Measurements from ENCODE around the gene MYO15A.

Gene MYO15A

GRCh38 chr17:18184143-18185031 lies 75.8 kb downstream of the MYO15A start:
- H3K27me3 ChIP-seq (ENCODE audit: control insufficient read depth in 2 of 2, insufficient read depth in 2 of 2, low read length in 2 of 2): no peaks in the 10 kb centered on the region
- peaks cover 48 to 52% of the 10 kb centered on the region in 2 donors for H3K4me1 ChIP-seq (ENCODE audit: control insufficient read depth in 2 of 2, insufficient read depth in 2 of 2, low read length in 2 of 2)
- H3K27ac ChIP-seq (ENCODE audit: low read depth in 2 of 2, low read length in 2 of 2): peak overlapping the region; percentile 98
- no peaks in the 10 kb centered on the region for H3K9me3 ChIP-seq (ENCODE audit: control insufficient read depth in 2 of 2, low read length in 2 of 2)
- peak overlapping the region; percentile 87 to 89 for H3K9ac ChIP-seq (ENCODE audit: low read depth in 1 of 2, low read length in 2 of 2)
- peak overlapping the region; percentile 89 for H3K4me3 ChIP-seq (ENCODE audit: low read length in 2 of 2)
- peaks cover 5 to 8% of the 10 kb centered on the region in 2 donors for H3K36me3 ChIP-seq (ENCODE audit: control insufficient read depth in 2 of 2, insufficient read depth in 2 of 2, low read length in 2 of 2)

DNA sequence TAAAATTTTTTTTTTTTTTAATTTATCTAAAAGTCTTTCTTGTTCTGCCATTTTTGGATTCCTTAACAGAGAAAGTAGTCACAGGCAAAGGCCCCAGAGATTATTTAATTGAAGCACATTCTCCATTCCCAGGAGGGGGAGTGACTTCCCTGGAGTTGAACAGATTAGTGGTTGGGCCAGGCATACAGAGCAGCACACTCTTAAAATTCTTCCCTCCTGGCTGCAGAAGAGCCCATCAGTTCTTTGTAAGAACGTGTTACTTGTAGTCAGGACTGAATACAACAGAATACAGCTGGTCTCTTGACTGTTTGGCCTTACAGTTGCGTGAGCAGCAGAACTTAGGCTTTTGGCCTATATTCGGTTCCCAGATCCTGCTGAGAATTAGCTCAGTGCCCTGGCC lies 76.8 kb downstream of the MYO15A start:
- Histone ChIP-seq H3K27me3 (ENCODE audit: control insufficient read depth in 2 of 2, insufficient read depth in 2 of 2, low read length in 2 of 2) (no peaks in the 10 kb centered on the region), H3K9ac (ENCODE audit: low read depth in 1 of 2, low read length in 2 of 2) (peak overlapping the region; percentile 87 to 89), H3K4me3 (ENCODE audit: low read length in 2 of 2) (peak overlapping the region; percentile 89), H3K9me3 (ENCODE audit: control insufficient read depth in 2 of 2, low read length in 2 of 2) (no peaks in the 10 kb centered on the region), H3K4me1 (ENCODE audit: control insufficient read depth in 2 of 2, insufficient read depth in 2 of 2, low read length in 2 of 2) (peaks cover 48 to 52% of the 10 kb centered on the region in 2 donors), H3K27ac (ENCODE audit: low read depth in 2 of 2, low read length in 2 of 2) (no peak overlapping the region), H3K36me3 (ENCODE audit: control insufficient read depth in 2 of 2, insufficient read depth in 2 of 2, low read length in 2 of 2) (peaks cover 5 to 11% of the 10 kb centered on the region in 2 donors)

DNA sequence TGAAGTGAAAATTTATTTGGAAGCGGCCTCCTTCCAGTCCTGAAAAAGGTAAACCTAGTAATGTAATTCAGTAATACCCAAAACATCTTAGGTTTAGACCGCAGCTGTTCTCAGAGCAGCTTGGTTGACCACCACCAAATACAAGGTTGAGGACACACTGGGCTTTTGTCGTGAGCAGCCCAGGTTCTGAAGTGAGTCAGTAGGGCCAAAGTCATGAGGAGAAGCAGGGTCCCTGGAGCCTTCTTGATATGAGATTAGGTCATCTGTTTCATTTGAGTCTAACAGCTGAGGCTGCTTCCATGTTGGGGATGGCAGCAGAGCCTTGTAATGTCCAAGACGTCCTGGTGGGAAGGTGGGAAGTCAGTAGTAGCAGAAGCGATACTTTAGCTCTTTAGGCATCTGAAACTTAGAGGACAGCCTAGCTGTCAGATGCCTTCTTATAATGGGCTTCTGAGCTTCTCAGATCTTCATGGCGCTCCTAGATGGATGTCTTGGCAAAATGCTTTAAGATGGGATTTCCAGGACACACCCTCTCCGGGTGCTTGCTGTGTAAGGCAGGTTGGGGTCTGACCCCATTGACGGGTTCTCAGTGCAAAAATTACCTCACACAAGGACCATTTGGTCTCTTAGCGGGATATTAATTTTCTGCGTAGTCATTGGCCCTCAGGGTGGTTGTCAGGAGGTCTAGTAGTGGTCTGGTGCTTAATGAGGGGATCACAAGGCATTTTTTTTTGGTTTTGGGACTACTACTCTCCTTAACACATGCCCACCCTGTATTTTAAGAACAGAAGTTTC lies 77.5 kb downstream of the MYO15A start:
- H3K4me1 ChIP-seq (ENCODE audit: control insufficient read depth in 2 of 2, insufficient read depth in 2 of 2, low read length in 2 of 2): peaks cover 54 to 57% of the 10 kb centered on the region in 2 donors
- no peaks in the 10 kb centered on the region for H3K27me3 ChIP-seq (ENCODE audit: control insufficient read depth in 2 of 2, insufficient read depth in 2 of 2, low read length in 2 of 2)
- peaks cover 5 to 11% of the 10 kb centered on the region in 2 donors for H3K36me3 ChIP-seq (ENCODE audit: control insufficient read depth in 2 of 2, insufficient read depth in 2 of 2, low read length in 2 of 2)
- peak overlapping the region; percentile 87 to 89 for H3K9ac ChIP-seq (ENCODE audit: low read depth in 1 of 2, low read length in 2 of 2)
- H3K9me3 ChIP-seq (ENCODE audit: control insufficient read depth in 2 of 2, low read length in 2 of 2): no peaks in the 10 kb centered on the region
- peak overlapping the region; percentile 89 for H3K4me3 ChIP-seq (ENCODE audit: low read length in 2 of 2)
- H3K27ac ChIP-seq (ENCODE audit: low read depth in 2 of 2, low read length in 2 of 2): no peak overlapping the region

DNA sequence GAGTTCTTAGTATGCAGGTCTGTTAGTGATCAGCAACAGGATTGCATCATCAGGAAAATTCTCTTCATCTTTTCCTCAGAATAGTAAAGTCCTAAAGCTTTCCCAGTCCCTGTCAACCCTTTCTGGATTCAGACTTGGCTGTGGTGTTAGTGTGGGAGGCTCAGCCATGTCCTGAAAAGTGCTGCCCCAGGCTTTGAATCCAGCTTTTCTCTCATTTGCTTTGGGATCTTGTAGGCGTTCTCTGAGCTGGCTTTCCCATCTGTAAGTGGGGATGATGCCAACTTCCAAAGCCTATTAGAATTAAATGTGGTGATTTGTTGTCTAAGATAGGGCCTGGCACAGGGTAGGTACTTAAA lies 78.0 kb downstream of the MYO15A start:
- peaks cover 5 to 14% of the 10 kb centered on the region in 2 donors for H3K36me3 ChIP-seq (ENCODE audit: control insufficient read depth in 2 of 2, insufficient read depth in 2 of 2, low read length in 2 of 2)
- H3K4me3 ChIP-seq (ENCODE audit: low read length in 2 of 2): peak overlapping the region; percentile 42 to 89
- peaks cover 51 to 56% of the 10 kb centered on the region in 2 donors for H3K4me1 ChIP-seq (ENCODE audit: control insufficient read depth in 2 of 2, insufficient read depth in 2 of 2, low read length in 2 of 2)
- no peaks in the 10 kb centered on the region for H3K27me3 ChIP-seq (ENCODE audit: control insufficient read depth in 2 of 2, insufficient read depth in 2 of 2, low read length in 2 of 2)
- H3K9me3 ChIP-seq (ENCODE audit: control insufficient read depth in 2 of 2, low read length in 2 of 2): no peaks in the 10 kb centered on the region
- H3K9ac ChIP-seq (ENCODE audit: low read depth in 1 of 2, low read length in 2 of 2): peak overlapping the region in 1 of 2 donors; percentile 7
- no peak overlapping the region for H3K27ac ChIP-seq (ENCODE audit: low read depth in 2 of 2, low read length in 2 of 2)

GRCh38 chr17:18187226-18187625 lies 78.7 kb downstream of the MYO15A start:
- peak overlapping the region in 1 of 2 donors; percentile 15 for H3K9ac ChIP-seq (ENCODE audit: low read depth in 1 of 2, low read length in 2 of 2)
- peak overlapping the region; percentile 42 to 89 for H3K4me3 ChIP-seq (ENCODE audit: low read length in 2 of 2)
- no peaks in the 10 kb centered on the region for H3K9me3 ChIP-seq (ENCODE audit: control insufficient read depth in 2 of 2, low read length in 2 of 2)
- H3K36me3 ChIP-seq (ENCODE audit: control insufficient read depth in 2 of 2, insufficient read depth in 2 of 2, low read length in 2 of 2): peaks cover 5 to 14% of the 10 kb centered on the region in 2 donors
- no peak overlapping the region for H3K27ac ChIP-seq (ENCODE audit: low read depth in 2 of 2, low read length in 2 of 2)
- H3K27me3 ChIP-seq (ENCODE audit: control insufficient read depth in 2 of 2, insufficient read depth in 2 of 2, low read length in 2 of 2): no peaks in the 10 kb centered on the region
- peaks cover 47 to 50% of the 10 kb centered on the region in 2 donors for H3K4me1 ChIP-seq (ENCODE audit: control insufficient read depth in 2 of 2, insufficient read depth in 2 of 2, low read length in 2 of 2)

DNA sequence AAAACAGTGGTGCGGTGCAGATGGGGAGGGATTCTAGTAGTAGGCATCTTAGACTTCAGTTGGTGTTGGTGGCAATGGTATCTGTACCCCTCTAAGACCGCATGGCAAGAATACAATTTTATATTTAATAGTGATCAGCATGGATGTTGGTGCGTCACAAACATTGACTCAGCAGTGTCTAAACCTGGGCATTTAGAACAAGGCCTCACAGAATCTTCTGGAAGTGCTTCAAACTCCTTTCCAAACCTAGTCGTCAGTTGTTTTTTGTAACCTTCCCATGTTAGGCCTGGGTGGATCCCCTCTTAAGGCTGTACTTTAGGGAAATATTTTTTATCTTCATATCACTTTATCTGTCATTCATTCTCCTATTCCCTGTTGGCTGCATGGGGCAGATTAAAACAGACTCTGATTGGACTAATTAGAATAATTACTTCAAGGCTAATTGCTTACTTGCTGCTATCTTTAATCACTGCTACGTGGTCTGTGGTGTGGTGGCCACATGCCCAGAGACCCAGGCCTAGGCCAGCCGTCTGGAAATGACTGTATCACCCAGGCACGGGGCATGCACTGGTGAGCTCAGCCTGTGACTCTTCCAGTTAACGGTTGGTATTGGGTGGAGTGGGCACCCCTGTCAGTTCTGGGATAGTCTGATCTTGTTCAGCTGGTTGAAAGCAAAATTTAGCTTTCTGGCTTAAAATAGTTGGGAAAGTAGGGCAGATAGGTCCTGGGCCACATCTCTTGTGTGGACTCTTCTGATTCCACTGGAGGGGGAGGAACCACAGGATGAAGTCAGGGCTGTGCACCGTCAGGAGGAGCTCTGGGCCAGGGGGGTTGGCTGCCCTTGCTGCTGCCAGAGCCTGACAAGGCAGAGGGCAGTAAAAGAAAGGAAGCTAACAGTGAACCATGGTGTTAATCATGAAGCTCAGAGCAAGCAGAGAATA lies 79.5 kb downstream of the MYO15A start:
- Histone ChIP-seq H3K4me1 (ENCODE audit: control insufficient read depth in 2 of 2, insufficient read depth in 2 of 2, low read length in 2 of 2) (peaks cover 44 to 47% of the 10 kb centered on the region in 2 donors), H3K9me3 (ENCODE audit: control insufficient read depth in 2 of 2, low read length in 2 of 2) (no peaks in the 10 kb centered on the region), H3K27me3 (ENCODE audit: control insufficient read depth in 2 of 2, insufficient read depth in 2 of 2, low read length in 2 of 2) (no peaks in the 10 kb centered on the region), H3K27ac (ENCODE audit: low read depth in 2 of 2, low read length in 2 of 2) (peak overlapping the region in 1 of 2 donors; percentile 27), H3K36me3 (ENCODE audit: control insufficient read depth in 2 of 2, insufficient read depth in 2 of 2, low read length in 2 of 2) (peaks cover 5 to 14% of the 10 kb centered on the region in 2 donors), H3K4me3 (ENCODE audit: low read length in 2 of 2) (peak overlapping the region; percentile 42 to 89), H3K9ac (ENCODE audit: low read depth in 1 of 2, low read length in 2 of 2) (peak overlapping the region in 1 of 2 donors; percentile 15)

DNA sequence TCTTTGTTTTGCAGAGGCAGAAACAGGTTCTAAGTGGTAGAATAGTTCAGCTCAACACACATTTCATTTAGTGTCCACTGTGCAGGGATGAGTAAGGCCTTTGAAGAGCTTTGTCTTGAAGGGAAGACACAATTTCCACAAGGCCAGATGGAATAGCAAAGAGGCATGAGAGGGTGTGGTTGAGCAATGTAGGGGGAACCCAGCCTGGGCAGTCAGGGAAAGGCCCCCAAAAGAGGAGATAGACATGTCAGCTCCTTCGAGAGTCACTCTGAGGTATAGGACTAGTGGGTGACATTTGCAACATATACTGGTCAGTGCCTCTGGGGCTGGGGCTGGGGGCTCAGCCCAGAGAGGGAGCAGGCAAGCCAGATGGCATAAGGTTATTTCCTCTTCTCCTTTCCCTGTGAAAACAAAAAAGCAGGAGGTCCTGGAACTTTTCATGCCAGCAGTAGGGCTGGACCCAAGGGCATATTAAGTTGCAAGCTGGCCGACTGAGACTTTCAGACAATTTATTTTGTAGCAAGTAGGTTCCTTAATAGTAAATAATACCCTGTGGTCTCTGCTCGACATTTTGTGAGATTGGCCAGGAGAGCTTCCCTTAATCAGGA lies 82.2 kb downstream of the MYO15A start:
- no peaks in the 10 kb centered on the region for H3K9me3 ChIP-seq (ENCODE audit: control insufficient read depth in 2 of 2, low read length in 2 of 2)
- no peak overlapping the region for H3K4me3 ChIP-seq (ENCODE audit: low read length in 2 of 2)
- H3K27ac ChIP-seq (ENCODE audit: low read depth in 2 of 2, low read length in 2 of 2): no peak overlapping the region
- H3K36me3 ChIP-seq (ENCODE audit: control insufficient read depth in 2 of 2, insufficient read depth in 2 of 2, low read length in 2 of 2): peaks cover 17 to 30% of the 10 kb centered on the region in 2 donors
- H3K4me1 ChIP-seq (ENCODE audit: control insufficient read depth in 2 of 2, insufficient read depth in 2 of 2, low read length in 2 of 2): peaks cover 36 to 37% of the 10 kb centered on the region in 2 donors
- H3K27me3 ChIP-seq (ENCODE audit: control insufficient read depth in 2 of 2, insufficient read depth in 2 of 2, low read length in 2 of 2): no peaks in the 10 kb centered on the region
- no peak overlapping the region for H3K9ac ChIP-seq (ENCODE audit: low read depth in 1 of 2, low read length in 2 of 2)

DNA sequence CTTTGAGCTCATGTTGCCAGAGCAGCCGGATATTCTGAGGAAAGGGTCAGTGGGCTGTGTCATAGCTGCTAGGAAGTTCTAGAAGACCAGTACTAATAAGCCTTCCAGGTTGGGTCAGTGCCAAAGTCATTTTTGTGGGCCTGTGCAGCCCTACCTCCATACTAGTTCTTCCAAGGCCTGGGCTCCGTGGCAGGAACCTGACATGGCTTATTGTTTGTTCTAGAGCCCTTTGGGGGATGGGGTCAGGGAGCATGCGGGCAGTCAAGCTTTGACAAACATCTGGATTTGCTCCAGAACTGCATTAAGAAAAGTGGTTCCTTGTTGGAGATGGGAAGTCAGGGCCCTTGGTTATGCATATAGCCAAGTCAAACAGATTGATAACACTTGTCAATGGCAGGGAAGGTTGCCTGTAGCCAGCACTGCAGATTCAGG lies 82.7 kb downstream of the MYO15A start:
- H3K4me1 ChIP-seq (ENCODE audit: control insufficient read depth in 2 of 2, insufficient read depth in 2 of 2, low read length in 2 of 2): peaks cover 31% of the 10 kb centered on the region in 2 donors
- no peaks in the 10 kb centered on the region for H3K9me3 ChIP-seq (ENCODE audit: control insufficient read depth in 2 of 2, low read length in 2 of 2)
- no peak overlapping the region for H3K9ac ChIP-seq (ENCODE audit: low read depth in 1 of 2, low read length in 2 of 2)
- H3K27me3 ChIP-seq (ENCODE audit: control insufficient read depth in 2 of 2, insufficient read depth in 2 of 2, low read length in 2 of 2): no peaks in the 10 kb centered on the region
- H3K27ac ChIP-seq (ENCODE audit: low read depth in 2 of 2, low read length in 2 of 2): no peak overlapping the region
- H3K36me3 ChIP-seq (ENCODE audit: control insufficient read depth in 2 of 2, insufficient read depth in 2 of 2, low read length in 2 of 2): peaks cover 22 to 35% of the 10 kb centered on the region in 2 donors
- H3K4me3 ChIP-seq (ENCODE audit: low read length in 2 of 2): no peak overlapping the region

GRCh38 chr17:18191967-18192366 lies 83.4 kb downstream of the MYO15A start:
- Histone ChIP-seq H3K27ac (ENCODE audit: low read depth in 2 of 2, low read length in 2 of 2) (no peak overlapping the region), H3K9ac (ENCODE audit: low read depth in 1 of 2, low read length in 2 of 2) (no peak overlapping the region), H3K36me3 (ENCODE audit: control insufficient read depth in 2 of 2, insufficient read depth in 2 of 2, low read length in 2 of 2) (peaks cover 25 to 42% of the 10 kb centered on the region in 2 donors), H3K27me3 (ENCODE audit: control insufficient read depth in 2 of 2, insufficient read depth in 2 of 2, low read length in 2 of 2) (no peaks in the 10 kb centered on the region), H3K4me1 (ENCODE audit: control insufficient read depth in 2 of 2, insufficient read depth in 2 of 2, low read length in 2 of 2) (peaks cover 24% of the 10 kb centered on the region in 2 donors), H3K4me3 (ENCODE audit: low read length in 2 of 2) (no peak overlapping the region), H3K9me3 (ENCODE audit: control insufficient read depth in 2 of 2, low read length in 2 of 2) (no peaks in the 10 kb centered on the region)

Data from mucosa of rectum (tissue), 2 donors.